DOHH2 (cell line): Measurements from ENCODE around the gene PITX1.

ENCODE experiments used
- H3F3A ChIP-seq: fragments of 200-600 bp; sonication (generic), shearing (Covaris generic); 2 replicates; pipeline ENCODE4 v1.6.0; 2016; ENCODE audit warnings: antibody characterized with exemption, mild to moderate bottlenecking; ENCODE audit not compliant: control insufficient read depth, insufficient read depth
- H3K27ac ChIP-seq: fragments of 200-600 bp; sonication (generic); 2 replicates; pipeline ENCODE4 v1.5.1; 2014; ENCODE audit warnings: low read depth, mild to moderate bottlenecking, low read length, moderate library complexity
- H3K27me3 ChIP-seq: fragments of 200-600 bp; sonication (generic); 2 replicates; pipeline ENCODE4 v1.6.1; 2014; ENCODE audit warnings: mild to moderate bottlenecking, low read length, mixed read lengths; ENCODE audit not compliant: control insufficient read depth
- H3K36me3 ChIP-seq: fragments of 200-600 bp; sonication (generic); 2 replicates; pipeline ENCODE4 v1.6.1; 2014; ENCODE audit warnings: mild to moderate bottlenecking, low read length, moderate library complexity, mixed read lengths; ENCODE audit not compliant: control insufficient read depth
- H3K4me1 ChIP-seq: fragments of 200-600 bp; sonication (generic); 2 replicates; pipeline ENCODE4 v1.6.1; 2014; ENCODE audit warnings: mild to moderate bottlenecking, low read length, mixed read lengths; ENCODE audit not compliant: control insufficient read depth
- H3K4me2 ChIP-seq: fragments of 200-600 bp; sonication (generic); 2 replicates; pipeline ENCODE4 v1.6.0; 2014; ENCODE audit warnings: mild to moderate bottlenecking, low read length, moderate library complexity
- H3K4me3 ChIP-seq: fragments of 200-600 bp; sonication (generic); 2 replicates; pipeline ENCODE4 v1.5.1; 2014; ENCODE audit warnings: mild to moderate bottlenecking, low read length, mixed read lengths
- H3K79me2 ChIP-seq: fragments of 200-600 bp; sonication (generic); 2 replicates; pipeline ENCODE4 v1.6.1; 2014; ENCODE audit warnings: mild to moderate bottlenecking, low read length, mixed read lengths; ENCODE audit not compliant: control insufficient read depth
- H3K9me2 ChIP-seq: fragments of 200-600 bp; sonication (generic); replicated peaks from 2 replicates; pipeline ENCODE4 v1.6.1; 2014; ENCODE audit warnings: mild to moderate bottlenecking, low read length, mixed read lengths; ENCODE audit not compliant: control insufficient read depth
- H3K9me3 ChIP-seq: fragments of 200-600 bp; sonication (generic); 2 replicates; pipeline ENCODE4 v1.6.1; 2014; ENCODE audit warnings: antibody characterized with exemption, low read length, mixed read lengths; ENCODE audit not compliant: control insufficient read depth, insufficient read depth
- H4K20me1 ChIP-seq: fragments of 200-600 bp; sonication (generic); 2 replicates; pipeline ENCODE4 v1.6.0; 2014; ENCODE audit warnings: low read depth, mild to moderate bottlenecking, antibody characterized with exemption, low read length, moderate library complexity; ENCODE audit not compliant: control insufficient read depth, insufficient read depth
- CTCF ChIP-seq: fragments of 200-600 bp; sonication (generic); IDR thresholded peaks from one replicate; pipeline ENCODE4 v1.5.1; 2014; ENCODE audit warnings: antibody characterized with exemption, mild to moderate bottlenecking, low read depth, low read length; ENCODE audit not compliant: poor library complexity, severe bottlenecking
- EZH2phosphoT487 ChIP-seq: fragments of 200-600 bp; sonication (generic); IDR thresholded peaks from 2 replicates; pipeline ENCODE4 v1.6.1; 2017; ENCODE audit warnings: borderline replicate concordance, mild to moderate bottlenecking, antibody characterized with exemption, low read length, moderate library complexity, mixed read lengths

PITX1 gene

GRCh38 chr5:135031813-135032694, 2.0 kb downstream of the PITX1 start:
- Histone ChIP-seq H3K36me3 (peaks cover 58% of the 10 kb centered on the region), H3F3A (no peaks in the 10 kb centered on the region), H3K27ac (peak overlapping the region; percentile 74), H3K4me2 (peak overlapping the region; percentile 67), H3K4me1 (peaks cover 34% of the 10 kb centered on the region), H3K9me3 (no peaks in the 10 kb centered on the region), H3K4me3 (peak overlapping the region; percentile 92), H4K20me1 (peaks cover 7% of the 10 kb centered on the region), H3K79me2 (peaks cover 69% of the 10 kb centered on the region), H3K9me2 (no peaks in the 10 kb centered on the region), H3K27me3 (no peaks in the 10 kb centered on the region)
- TF ChIP-seq EZH2phosphoT487 (no peak), CTCF (no peak)

GRCh38 chr5:135030956-135031812, 2.8 kb downstream of the PITX1 start:
- peaks cover 12% of the 10 kb centered on the region for H4K20me1 ChIP-seq
- H3K9me3 ChIP-seq, result no peaks in the 10 kb centered on the region
- peak overlapping the region; percentile 67 for H3K4me2 ChIP-seq
- H3K27ac ChIP-seq, result no peak overlapping the region
- no peaks in the 10 kb centered on the region for H3K9me2 ChIP-seq
- H3F3A ChIP-seq, result no peaks in the 10 kb centered on the region
- H3K4me1 ChIP-seq, result peaks cover 27% of the 10 kb centered on the region
- peak overlapping the region; percentile 92 for H3K4me3 ChIP-seq
- peaks cover 69% of the 10 kb centered on the region for H3K79me2 ChIP-seq
- TF ChIP-seq EZH2phosphoT487, result no peak
- no peak for TF ChIP-seq CTCF
- H3K36me3 ChIP-seq, result peaks cover 67% of the 10 kb centered on the region
- no peaks in the 10 kb centered on the region for H3K27me3 ChIP-seq

DNA sequence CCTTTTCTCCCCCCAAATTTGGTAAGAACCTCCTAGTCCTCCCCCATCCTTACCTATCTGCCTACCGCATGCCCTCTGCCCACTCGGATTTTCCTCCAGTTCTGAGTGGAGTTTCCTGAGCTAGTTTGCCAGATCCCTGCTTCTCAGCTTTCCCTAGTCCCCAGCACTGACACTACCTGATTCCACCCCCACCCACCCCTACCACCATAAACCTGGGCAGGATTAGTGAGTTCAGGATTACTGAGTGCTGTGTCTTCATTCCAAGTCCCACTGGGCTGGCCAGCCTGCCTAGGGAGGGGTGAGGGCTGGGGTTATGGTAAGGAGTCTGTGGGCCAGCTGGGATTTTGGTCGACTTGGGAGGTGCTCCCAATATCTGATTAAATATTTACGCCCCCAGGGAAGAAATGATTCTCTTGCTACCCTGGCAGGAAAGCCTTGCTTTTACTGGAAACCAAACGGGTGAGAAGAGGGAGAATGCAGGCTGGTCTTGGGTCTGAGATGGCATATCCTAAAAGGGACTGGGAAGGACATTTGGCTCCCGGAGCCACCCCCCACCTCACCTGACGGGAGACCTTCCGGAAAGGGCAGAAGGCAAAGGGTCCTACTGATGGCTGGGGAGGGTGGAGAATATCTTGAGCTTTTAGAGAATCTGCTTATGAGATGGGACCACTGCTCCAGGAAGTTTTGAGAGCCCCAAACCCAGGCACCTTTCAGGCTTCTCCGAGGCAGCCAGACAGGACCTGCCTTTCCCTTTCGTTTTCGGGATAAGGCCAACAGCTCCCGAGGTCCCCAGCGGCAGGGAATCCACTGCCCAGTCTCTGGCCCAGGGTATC, 3.7 kb downstream of the PITX1 start:
- H3K79me2 ChIP-seq, result peaks cover 68% of the 10 kb centered on the region
- H3K4me1 ChIP-seq, result peaks cover 24% of the 10 kb centered on the region
- H3K27ac ChIP-seq, result no peak overlapping the region

More for the DNA sequence above, 3.7 kb downstream of the PITX1 start:
- H3K4me3 ChIP-seq, result no peak overlapping the region
- peaks cover 14% of the 10 kb centered on the region for H4K20me1 ChIP-seq
- H3K27me3 ChIP-seq, result no peaks in the 10 kb centered on the region
- no peaks in the 10 kb centered on the region for H3F3A ChIP-seq
- H3K4me2 ChIP-seq, result peak overlapping the region; percentile 67; the same call in 1 of the 2 replicates
- no peaks in the 10 kb centered on the region for H3K9me3 ChIP-seq
- no peak for TF ChIP-seq EZH2phosphoT487
- H3K9me2 ChIP-seq, result no peaks in the 10 kb centered on the region
- H3K36me3 ChIP-seq, result peaks cover 72% of the 10 kb centered on the region
